AML-193 (cell line): ENCODE data around the gene DGKA.
"Not testable (repeated sequence)": the region's sequence is repeated elsewhere in the genome, so short reads cannot be mapped to it uniquely, and the experiment has no call there.

ENCODE experiments used
- DNase-seq, 2 experiments: peaks; one replicate each; lab custom pipeline; 2025; lab: John Stamatoyannopoulos, UW

DGKA gene

GRCh38 chr12:55969356-55969755, 38.4 kb downstream of the DGKA start:
- DNase-seq, result no peak

- no peak for DNase-seq
Observed at GRCh38 chr12:55970775-55971174, 39.8 kb downstream of the DGKA start.

GRCh38 chr12:55972042-55972441, 41.1 kb downstream of the DGKA start:
- no peak for DNase-seq

- DNase-seq, result no peak
Observed at GRCh38 chr12:55972456-55972855, 41.5 kb downstream of the DGKA start.

GRCh38 chr12:55972911-55973598, 42.1 kb downstream of the DGKA start:
- no peak for DNase-seq

GRCh38 chr12:55973599-55974307, 42.8 kb downstream of the DGKA start, which contains the start of gene RAB5B:
RAB5B (plus strand) TSS chr12:55974078; CDS start chr12:55986961, 12,883 bp downstream.
- peak; percentile 100 for DNase-seq

- peak in 1 of 2 experiments; percentile 18 for DNase-seq
Observed at GRCh38 chr12:55974308-55974730, 43.4 kb downstream of the DGKA start.

GRCh38 chr12:55978393-55978792, 47.4 kb downstream of the DGKA start:
- no peak for DNase-seq

- no peak for DNase-seq
Observed at GRCh38 chr12:55979069-55979468, 48.1 kb downstream of the DGKA start.

GRCh38 chr12:55981882-55982281, 50.9 kb downstream of the DGKA start:
- not testable (repeated sequence) for DNase-seq

- DNase-seq, result peak; percentile 72 to 82
Observed at GRCh38 chr12:55982319-55982936, 51.5 kb downstream of the DGKA start.

GRCh38 chr12:55983232-55983842, 52.4 kb downstream of the DGKA start:
- DNase-seq, result peak; percentile 36 to 51

- DNase-seq, result no peak
Observed at GRCh38 chr12:55984861-55985260, 53.9 kb downstream of the DGKA start.

GRCh38 chr12:55985341-55985740, 54.4 kb downstream of the DGKA start:
- DNase-seq, result no peak

GRCh38 chr12:55985976-55986375, 55.0 kb downstream of the DGKA start:
- DNase-seq, result not testable (repeated sequence)

GRCh38 chr12:55991110-55991509, 60.1 kb downstream of the DGKA start:
- no peak for DNase-seq

- no peak for DNase-seq
Observed at GRCh38 chr12:55993230-55993853, 62.4 kb downstream of the DGKA start.

GRCh38 chr12:55995366-55995765, 64.4 kb downstream of the DGKA start:
- DNase-seq, result no peak

- DNase-seq, result peak; percentile 54 to 69
Observed at GRCh38 chr12:55996201-55996714, 65.3 kb downstream of the DGKA start.

- DNase-seq, result peak; percentile 96 to 97
Observed at GRCh38 chr12:55996715-55997534, 66.0 kb downstream of the DGKA start, which contains the start of gene SUOX. SUOX (plus strand) TSS chr12:55997276; CDS start chr12:56002222, 4,946 bp downstream.

GRCh38 chr12:55997535-55997859, 66.5 kb downstream of the DGKA start:
- no peak for DNase-seq
